ENCODE results near the gene PGAP6.
"Not testable (repeated sequence)": the region's sequence is repeated elsewhere in the genome, so short reads cannot be mapped to it uniquely, and the experiment has no call there.

Gene PGAP6

GRCh38 chr16:415170-415498, 33.4 kb upstream of the PGAP6 start:
- not testable (repeated sequence) for H3K9ac ChIP-seq (ENCODE audit: low read depth, low read length); H3K4me1 ChIP-seq (ENCODE audit: control insufficient read depth, insufficient read depth, low read length); H3K4me2 ChIP-seq (ENCODE audit: low read length); H3K27me3 ChIP-seq (ENCODE audit: control insufficient read depth, insufficient read depth, low read length); H3K9me3 ChIP-seq (replicated peaks; ENCODE audit: low read length); H3K4me3 ChIP-seq (ENCODE audit: low read length)
- peaks cover 12% of the 10 kb centered on the region for H3K36me3 ChIP-seq (ENCODE audit: insufficient read depth, low read length)

- peaks cover 3% of the 10 kb centered on the region for H3K4me1 ChIP-seq (ENCODE audit: control insufficient read depth, insufficient read depth, low read length)
- no peaks in the 10 kb centered on the region for H3K9me3 ChIP-seq (replicated peaks; ENCODE audit: low read length)
- no peaks in the 10 kb centered on the region for H3K27me3 ChIP-seq (ENCODE audit: control insufficient read depth, insufficient read depth, low read length)
- no peak overlapping the region for H3K4me3 ChIP-seq (ENCODE audit: low read length)
- H3K36me3 ChIP-seq (ENCODE audit: insufficient read depth, low read length), result peaks cover 16% of the 10 kb centered on the region
- H3K4me2 ChIP-seq (ENCODE audit: low read length), result no peak overlapping the region
- no peak overlapping the region for H3K9ac ChIP-seq (ENCODE audit: low read depth, low read length)
Observed at GRCh38 chr16:414395-415169, 32.8 kb upstream of the PGAP6 start.

GRCh38 chr16:411576-412265, 29.9 kb upstream of the PGAP6 start:
- H3K4me1 ChIP-seq (ENCODE audit: control insufficient read depth, insufficient read depth, low read length), result peaks cover 3% of the 10 kb centered on the region
- no peak overlapping the region for H3K4me3 ChIP-seq (ENCODE audit: low read length)
- peaks cover 17% of the 10 kb centered on the region for H3K36me3 ChIP-seq (ENCODE audit: insufficient read depth, low read length)
- no peaks in the 10 kb centered on the region for H3K27me3 ChIP-seq (ENCODE audit: control insufficient read depth, insufficient read depth, low read length)
- H3K4me2 ChIP-seq (ENCODE audit: low read length), result no peak overlapping the region
- no peaks in the 10 kb centered on the region for H3K9me3 ChIP-seq (replicated peaks; ENCODE audit: low read length)
- no peak overlapping the region for H3K9ac ChIP-seq (ENCODE audit: low read depth, low read length)

GRCh38 chr16:410516-411178, 28.9 kb upstream of the PGAP6 start:
- Histone ChIP-seq H3K9me3 (replicated peaks; ENCODE audit: low read length) (no peaks in the 10 kb centered on the region), H3K27me3 (ENCODE audit: control insufficient read depth, insufficient read depth, low read length) (no peaks in the 10 kb centered on the region), H3K36me3 (ENCODE audit: insufficient read depth, low read length) (peaks cover 17% of the 10 kb centered on the region), H3K4me3 (ENCODE audit: low read length) (no peak overlapping the region), H3K4me1 (ENCODE audit: control insufficient read depth, insufficient read depth, low read length) (peaks cover 3% of the 10 kb centered on the region), H3K9ac (ENCODE audit: low read depth, low read length) (no peak overlapping the region), H3K4me2 (ENCODE audit: low read length) (no peak overlapping the region)

- Histone ChIP-seq H3K4me2 (ENCODE audit: low read length) (no peak overlapping the region), H3K4me1 (ENCODE audit: control insufficient read depth, insufficient read depth, low read length) (no peaks in the 10 kb centered on the region), H3K36me3 (ENCODE audit: insufficient read depth, low read length) (peaks cover 17% of the 10 kb centered on the region), H3K9ac (ENCODE audit: low read depth, low read length) (no peak overlapping the region), H3K9me3 (replicated peaks; ENCODE audit: low read length) (no peaks in the 10 kb centered on the region), H3K27me3 (ENCODE audit: control insufficient read depth, insufficient read depth, low read length) (no peaks in the 10 kb centered on the region), H3K4me3 (ENCODE audit: low read length) (no peak overlapping the region)
Observed at GRCh38 chr16:407253-407652, 25.5 kb upstream of the PGAP6 start.

GRCh38 chr16:405548-406506, 24.0 kb upstream of the PGAP6 start:
- H3K9me3 ChIP-seq (replicated peaks; ENCODE audit: low read length), result no peaks in the 10 kb centered on the region
- H3K4me3 ChIP-seq (ENCODE audit: low read length), result no peak overlapping the region
- H3K27me3 ChIP-seq (ENCODE audit: control insufficient read depth, insufficient read depth, low read length), result no peaks in the 10 kb centered on the region
- H3K9ac ChIP-seq (ENCODE audit: low read depth, low read length), result no peak overlapping the region
- no peak overlapping the region for H3K4me2 ChIP-seq (ENCODE audit: low read length)
- H3K36me3 ChIP-seq (ENCODE audit: insufficient read depth, low read length), result peaks cover 7% of the 10 kb centered on the region
- peaks cover under 1% of the 10 kb centered on the region for H3K4me1 ChIP-seq (ENCODE audit: control insufficient read depth, insufficient read depth, low read length)

GRCh38 chr16:404971-405486, 23.3 kb upstream of the PGAP6 start:
- Histone ChIP-seq H3K4me2 (ENCODE audit: low read length) (no peak overlapping the region), H3K27me3 (ENCODE audit: control insufficient read depth, insufficient read depth, low read length) (no peaks in the 10 kb centered on the region), H3K36me3 (ENCODE audit: insufficient read depth, low read length) (peaks cover 5% of the 10 kb centered on the region), H3K9me3 (replicated peaks; ENCODE audit: low read length) (no peaks in the 10 kb centered on the region), H3K9ac (ENCODE audit: low read depth, low read length) (no peak overlapping the region), H3K4me1 (ENCODE audit: control insufficient read depth, insufficient read depth, low read length) (peaks cover 8% of the 10 kb centered on the region), H3K4me3 (ENCODE audit: low read length) (no peak overlapping the region)

GRCh38 chr16:401468-402348, 19.9 kb upstream of the PGAP6 start, which contains the start of gene DECR2:
Gene DECR2, plus strand, starts transcription at chr16:401885. Its CDS starts 79 bp downstream, at chr16:401964.
- H3K4me1 ChIP-seq (ENCODE audit: control insufficient read depth, insufficient read depth, low read length), result peaks cover 17% of the 10 kb centered on the region
- H3K27me3 ChIP-seq (ENCODE audit: control insufficient read depth, insufficient read depth, low read length), result no peaks in the 10 kb centered on the region
- H3K9me3 ChIP-seq (replicated peaks; ENCODE audit: low read length), result no peaks in the 10 kb centered on the region
- H3K4me2 ChIP-seq (ENCODE audit: low read length), result peak within 1 kb of the TSS; percentile 89
- peak within 1 kb of the TSS; percentile 90 for H3K9ac ChIP-seq (ENCODE audit: low read depth, low read length)
- H3K36me3 ChIP-seq (ENCODE audit: insufficient read depth, low read length), result peaks cover 10% of the 10 kb centered on the region
- H3K4me3 ChIP-seq (ENCODE audit: low read length), result peak within 1 kb of the TSS; percentile 95

- Histone ChIP-seq H3K4me3 (ENCODE audit: low read length) (no peak overlapping the region), H3K9me3 (replicated peaks; ENCODE audit: low read length) (no peaks in the 10 kb centered on the region), H3K9ac (ENCODE audit: low read depth, low read length) (peak overlapping the region; percentile 86), H3K27me3 (ENCODE audit: control insufficient read depth, insufficient read depth, low read length) (no peaks in the 10 kb centered on the region), H3K4me2 (ENCODE audit: low read length) (peak overlapping the region; percentile 88), H3K36me3 (ENCODE audit: insufficient read depth, low read length) (peaks cover 10% of the 10 kb centered on the region), H3K4me1 (ENCODE audit: control insufficient read depth, insufficient read depth, low read length) (peaks cover 22% of the 10 kb centered on the region)
Observed at GRCh38 chr16:400061-400591, 18.3 kb upstream of the PGAP6 start.
